ENCODE data around the gene HOXD11.

The HOXD11 gene

DNA sequence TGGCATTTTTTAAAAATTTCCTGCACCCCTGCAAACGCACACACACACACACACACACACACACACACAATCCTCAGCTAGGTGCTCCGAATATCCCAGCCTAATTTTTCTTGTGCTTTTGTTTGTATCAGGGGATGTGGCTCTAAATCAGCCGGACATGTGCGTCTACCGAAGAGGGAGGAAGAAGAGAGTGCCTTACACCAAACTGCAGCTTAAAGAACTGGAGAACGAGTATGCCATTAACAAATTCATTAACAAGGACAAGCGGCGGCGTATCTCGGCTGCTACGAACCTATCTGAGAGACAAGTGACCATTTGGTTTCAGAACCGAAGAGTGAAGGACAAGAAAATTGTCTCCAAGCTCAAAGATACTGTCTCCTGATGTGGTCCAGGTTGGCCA lies 12.7 kb upstream of the HOXD11 start:
- no peak overlapping the region for H3K4me3 Mint-ChIP-seq
- intact Hi-C loops (cut with micrococcal nuclease): loop anchor here (10.0 kb wide), 1 partner anchor 90 kb away; the partner anchor contains the start of gene LNPK
- no peaks in the 10 kb centered on the region for H3K36me3 Mint-ChIP-seq (ENCODE audit: low read depth)
- H3K27me3 Mint-ChIP-seq: peaks cover 94% of the 10 kb centered on the region
- peaks cover 46% of the 10 kb centered on the region for H3K4me1 Mint-ChIP-seq (ENCODE audit: low read depth)
- H3K27ac Mint-ChIP-seq: no peak overlapping the region
- no peaks in the 10 kb centered on the region for H3K9me3 Mint-ChIP-seq

- no peaks in the 10 kb centered on the region for H3K36me3 Mint-ChIP-seq (ENCODE audit: low read depth)
- H3K4me3 Mint-ChIP-seq: no peak overlapping the region
- no peak overlapping the region for H3K27ac Mint-ChIP-seq
- peaks cover 94% of the 10 kb centered on the region for H3K27me3 Mint-ChIP-seq
- H3K4me1 Mint-ChIP-seq (ENCODE audit: low read depth): peaks cover 46% of the 10 kb centered on the region
- intact Hi-C loops (cut with micrococcal nuclease): loop anchor here (10.0 kb wide), 1 partner anchor 91 kb away; the partner anchor contains the start of gene LNPK
- H3K9me3 Mint-ChIP-seq: no peaks in the 10 kb centered on the region
Measured at GRCh38 chr2:176095421-176095820, 11.7 kb upstream of the HOXD11 start.

DNA sequence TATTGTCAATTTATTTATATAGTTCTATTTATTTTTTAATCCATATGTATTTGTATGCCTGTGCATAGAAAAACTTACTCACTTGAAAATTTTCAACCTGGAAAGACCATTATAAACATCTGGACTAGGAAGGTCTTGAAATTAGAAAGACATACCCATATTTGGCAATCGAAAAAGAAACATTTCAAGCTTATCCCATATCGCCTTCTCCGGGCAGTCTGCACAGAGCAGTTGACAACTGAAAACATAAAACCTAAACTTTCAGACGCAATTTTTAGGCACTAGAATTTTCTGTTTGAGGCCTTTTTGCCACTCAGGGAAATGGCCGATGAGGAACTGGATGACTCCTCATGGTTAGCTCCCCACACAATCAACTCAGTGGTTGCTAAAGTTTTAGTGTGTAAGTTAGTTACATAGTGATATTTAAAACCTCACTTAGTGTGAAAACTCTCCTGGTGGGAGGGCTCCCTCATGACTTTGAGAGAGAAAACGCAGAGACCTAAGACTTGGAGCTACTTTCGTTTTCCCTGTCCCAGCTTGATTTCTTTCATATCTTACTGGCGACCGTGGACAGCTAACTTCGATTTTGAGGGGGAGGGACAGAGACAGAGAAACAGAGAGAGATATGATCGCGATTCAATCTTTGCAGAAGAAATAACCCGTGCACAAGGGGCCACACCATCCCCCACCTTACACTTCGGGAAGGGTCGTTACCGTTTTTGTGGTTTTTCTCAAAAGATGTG lies 10.7 kb upstream of the HOXD11 start:
- intact Hi-C loops (cut with micrococcal nuclease): loop anchor here (2.0 to 10.0 kb wide), 2 partner anchors 92 to 730 kb away; partner anchors contain the start of gene LNPK
- H3K27me3 Mint-ChIP-seq: peaks cover 94% of the 10 kb centered on the region
- H3K36me3 Mint-ChIP-seq (ENCODE audit: low read depth): no peaks in the 10 kb centered on the region
- no peak overlapping the region for H3K27ac Mint-ChIP-seq
- H3K4me3 Mint-ChIP-seq: peak overlapping the region; percentile 71
- H3K4me1 Mint-ChIP-seq (ENCODE audit: low read depth): peaks cover 39% of the 10 kb centered on the region
- H3K9me3 Mint-ChIP-seq: no peaks in the 10 kb centered on the region

DNA sequence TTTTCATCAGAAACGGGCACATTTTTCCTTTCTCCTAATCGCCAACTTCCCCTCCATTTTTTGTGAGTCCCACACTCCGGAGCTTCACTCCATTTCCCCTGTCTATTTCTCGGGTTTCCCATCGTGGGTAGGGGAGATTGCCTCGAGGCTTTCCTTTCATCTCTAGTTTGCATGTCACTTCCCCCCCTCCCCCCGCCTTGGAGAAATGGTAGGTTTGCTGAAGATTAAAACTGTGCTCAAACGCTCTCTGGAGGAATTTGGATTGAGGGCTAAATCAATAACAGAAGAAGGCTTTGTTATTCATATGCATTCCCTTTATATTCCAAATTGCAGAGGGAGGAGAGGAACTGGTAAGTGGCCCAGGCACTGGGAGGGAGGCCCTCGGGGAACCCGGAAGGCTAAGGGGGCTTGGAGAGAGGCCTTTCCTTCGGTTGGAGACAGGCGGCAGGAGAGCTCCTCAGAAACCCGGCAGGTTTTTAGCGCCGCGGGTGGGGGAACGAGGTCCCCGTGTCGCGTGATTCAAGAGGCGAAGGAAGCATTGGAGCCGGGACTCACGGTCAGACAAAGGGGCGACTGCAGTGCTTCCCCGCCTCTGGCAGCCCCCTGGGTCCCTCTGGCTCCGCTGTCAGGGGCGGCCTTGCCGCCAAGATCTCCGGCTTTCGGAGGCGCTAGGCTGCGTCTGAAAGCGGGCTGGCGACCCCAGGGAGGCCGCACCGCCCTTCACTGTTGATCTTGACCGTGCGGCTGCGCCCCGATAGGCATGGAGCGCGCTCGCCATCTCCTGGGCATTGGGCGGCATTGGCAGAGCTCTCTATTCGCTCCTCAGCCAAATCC lies 9.9 kb upstream of the HOXD11 start:
- H3K9me3 Mint-ChIP-seq: no peaks in the 10 kb centered on the region
- H3K36me3 Mint-ChIP-seq (ENCODE audit: low read depth): no peaks in the 10 kb centered on the region
- H3K27me3 Mint-ChIP-seq: peaks cover 94% of the 10 kb centered on the region
- peak overlapping the region; percentile 71 for H3K4me3 Mint-ChIP-seq
- intact Hi-C loops (cut with micrococcal nuclease): loop anchor here (1.0 to 10.0 kb wide), 4 partner anchors 92 to 846 kb away; partner anchors contain the start of gene LNPK
- peaks cover 31% of the 10 kb centered on the region for H3K4me1 Mint-ChIP-seq (ENCODE audit: low read depth)
- no peak overlapping the region for H3K27ac Mint-ChIP-seq

GRCh38 chr2:176097820-176098365 lies 9.2 kb upstream of the HOXD11 start:
- H3K36me3 Mint-ChIP-seq (ENCODE audit: low read depth): no peaks in the 10 kb centered on the region
- no peaks in the 10 kb centered on the region for H3K9me3 Mint-ChIP-seq
- no peak overlapping the region for H3K27ac Mint-ChIP-seq
- peaks cover 26% of the 10 kb centered on the region for H3K4me1 Mint-ChIP-seq (ENCODE audit: low read depth)
- peaks cover 99% of the 10 kb centered on the region for H3K27me3 Mint-ChIP-seq
- no peak overlapping the region for H3K4me3 Mint-ChIP-seq
- intact Hi-C loops (cut with micrococcal nuclease): loop anchor here (1.0 to 10.0 kb wide), 4 partner anchors 93 to 847 kb away; partner anchors contain the start of gene LNPK

DNA sequence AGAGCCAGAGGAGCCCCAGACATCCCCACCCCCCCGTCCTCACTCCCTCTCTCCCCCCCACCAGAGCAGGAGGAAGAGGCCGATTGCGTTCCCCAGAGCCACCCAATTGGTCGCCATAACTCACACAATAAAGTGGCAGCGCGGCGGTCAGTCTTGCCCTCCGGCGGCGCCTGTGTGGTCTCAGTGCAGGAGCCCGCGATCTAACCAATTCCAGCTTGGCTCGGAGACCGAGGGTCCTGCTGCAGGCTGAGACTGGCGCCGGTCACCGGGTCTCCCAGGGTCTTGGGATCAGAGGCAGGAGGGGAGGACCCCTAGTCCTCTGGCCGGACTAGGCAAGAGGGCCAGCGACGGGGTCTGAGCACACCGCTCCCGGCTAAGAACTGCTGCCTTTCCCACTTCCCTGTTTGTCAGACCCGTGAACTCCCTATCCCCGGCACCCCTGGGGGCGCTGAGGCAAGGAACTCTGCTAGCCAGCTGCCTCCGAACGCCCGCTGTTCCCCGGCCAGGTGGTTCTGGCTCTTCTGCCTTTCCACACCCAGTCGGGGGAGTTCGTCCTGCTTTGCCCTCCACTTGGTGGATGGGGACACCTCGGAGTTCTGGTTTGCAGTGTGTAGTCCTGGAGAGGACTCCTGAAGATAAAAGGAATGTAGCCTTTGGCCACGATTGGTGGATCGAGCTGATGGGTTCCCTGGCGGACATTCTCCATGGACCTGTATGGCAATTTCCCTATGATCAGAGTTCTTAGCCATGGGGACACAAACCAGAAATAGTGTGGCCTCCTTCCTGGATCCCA lies 8.5 kb upstream of the HOXD11 start:
- no peak overlapping the region for H3K4me3 Mint-ChIP-seq
- no peaks in the 10 kb centered on the region for H3K9me3 Mint-ChIP-seq
- H3K36me3 Mint-ChIP-seq (ENCODE audit: low read depth): no peaks in the 10 kb centered on the region
- H3K27ac Mint-ChIP-seq: no peak overlapping the region
- peaks cover 96% of the 10 kb centered on the region for H3K27me3 Mint-ChIP-seq
- intact Hi-C loops (cut with micrococcal nuclease): loop anchor here (10.0 kb wide), 1 partner anchor 94 kb away; the partner anchor contains the start of gene LNPK
- peaks cover 19% of the 10 kb centered on the region for H3K4me1 Mint-ChIP-seq (ENCODE audit: low read depth)

DNA sequence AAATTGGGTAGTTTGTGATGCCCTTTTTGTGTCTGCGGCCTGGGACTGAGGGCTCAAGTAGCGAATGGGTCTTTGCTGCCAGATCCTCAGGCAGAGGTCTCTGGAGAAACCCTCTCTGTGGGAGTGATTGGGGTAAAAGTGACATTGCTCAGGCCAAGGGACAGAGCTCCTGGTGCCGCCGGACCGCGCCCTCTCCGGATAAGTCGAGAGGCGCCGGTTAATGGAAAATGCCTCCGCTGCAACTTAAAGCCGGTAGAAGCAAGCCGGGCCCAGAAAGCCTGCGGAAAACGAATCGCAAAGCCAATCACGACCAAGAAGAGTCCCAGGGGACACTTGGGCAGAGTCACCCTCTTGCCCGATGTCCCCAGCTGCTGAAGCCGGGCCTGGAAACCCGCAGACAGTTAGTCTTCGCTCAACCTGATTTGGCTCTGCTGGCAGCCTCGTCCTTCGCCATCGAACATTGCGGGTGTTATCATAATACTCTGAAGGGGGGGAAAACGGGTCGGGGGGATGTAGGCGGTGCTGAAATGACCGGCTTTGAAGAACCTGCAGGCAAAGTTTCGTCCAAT lies 7.8 kb upstream of the HOXD11 start:
- H3K27me3 Mint-ChIP-seq: peaks cover 96% of the 10 kb centered on the region
- H3K4me3 Mint-ChIP-seq: no peak overlapping the region
- peaks cover 17% of the 10 kb centered on the region for H3K4me1 Mint-ChIP-seq (ENCODE audit: low read depth)
- no peaks in the 10 kb centered on the region for H3K36me3 Mint-ChIP-seq (ENCODE audit: low read depth)
- intact Hi-C loops (cut with micrococcal nuclease): loop anchor here (10.0 kb wide), 1 partner anchor 94 kb away; the partner anchor contains the start of gene LNPK
- H3K27ac Mint-ChIP-seq: no peak overlapping the region
- H3K9me3 Mint-ChIP-seq: no peaks in the 10 kb centered on the region

- H3K4me1 Mint-ChIP-seq (ENCODE audit: low read depth): peaks cover 24% of the 10 kb centered on the region
- peaks cover 96% of the 10 kb centered on the region for H3K27me3 Mint-ChIP-seq
- no peaks in the 10 kb centered on the region for H3K9me3 Mint-ChIP-seq
- H3K4me3 Mint-ChIP-seq: no peak within 1 kb of the TSS
- no peak within 1 kb of the TSS for H3K27ac Mint-ChIP-seq
- H3K36me3 Mint-ChIP-seq (ENCODE audit: low read depth): no peaks in the 10 kb centered on the region
- intact Hi-C loops (cut with micrococcal nuclease): loop anchor here (10.0 kb wide), 1 partner anchor 95 kb away; the partner anchor contains the start of gene LNPK
Measured at GRCh38 chr2:176099728-176100546, 7.1 kb upstream of the HOXD11 start, which contains the start of gene HOXD12. Gene HOXD12 (plus strand): TSS chr2:176099795. CDS start chr2:176099802, 7 bp downstream.

- no peak overlapping the region for H3K27ac Mint-ChIP-seq
- peaks cover 96% of the 10 kb centered on the region for H3K27me3 Mint-ChIP-seq
- peaks cover 30% of the 10 kb centered on the region for H3K4me1 Mint-ChIP-seq (ENCODE audit: low read depth)
- H3K9me3 Mint-ChIP-seq: no peaks in the 10 kb centered on the region
- intact Hi-C loops (cut with micrococcal nuclease): no loop called here
- no peak overlapping the region for H3K4me3 Mint-ChIP-seq
- H3K36me3 Mint-ChIP-seq (ENCODE audit: low read depth): no peaks in the 10 kb centered on the region
Measured at GRCh38 chr2:176100547-176101140, 6.4 kb upstream of the HOXD11 start.

- no peaks in the 10 kb centered on the region for H3K36me3 Mint-ChIP-seq (ENCODE audit: low read depth)
- no peak overlapping the region for H3K27ac Mint-ChIP-seq
- intact Hi-C loops (cut with micrococcal nuclease): no loop called here
- H3K4me3 Mint-ChIP-seq: no peak overlapping the region
- no peaks in the 10 kb centered on the region for H3K9me3 Mint-ChIP-seq
- peaks cover 98% of the 10 kb centered on the region for H3K27me3 Mint-ChIP-seq
- peaks cover 36% of the 10 kb centered on the region for H3K4me1 Mint-ChIP-seq (ENCODE audit: low read depth)
Measured at GRCh38 chr2:176101216-176101830, 5.8 kb upstream of the HOXD11 start.

- no peaks in the 10 kb centered on the region for H3K9me3 Mint-ChIP-seq
- H3K27me3 Mint-ChIP-seq: peaks cover 95% of the 10 kb centered on the region
- intact Hi-C loops (cut with micrococcal nuclease): no loop called here
- no peak overlapping the region for H3K4me3 Mint-ChIP-seq
- H3K4me1 Mint-ChIP-seq (ENCODE audit: low read depth): peaks cover 34% of the 10 kb centered on the region
- no peak overlapping the region for H3K27ac Mint-ChIP-seq
- H3K36me3 Mint-ChIP-seq (ENCODE audit: low read depth): no peaks in the 10 kb centered on the region
Measured at GRCh38 chr2:176101842-176102241, 5.2 kb upstream of the HOXD11 start.

Measured in dendritic cell treated with granulocyte-macrophage colony-stimulating factor and Interleukin-4, amounts not matched to agents 40 ng/mL and 50 ng/mL, for 4 days (primary cell).